Measurements from ENCODE around the gene C6orf62. TPM values are rescaled to one million over a fixed set of nuclear protein-coding genes. Genes with fewer than 3 reads are reported as not detected.

C6orf62 gene
- total and polyA plus RNA-seq, 4 donors, result 29.6 to 58.6 (median 49.4) TPM

DNA sequence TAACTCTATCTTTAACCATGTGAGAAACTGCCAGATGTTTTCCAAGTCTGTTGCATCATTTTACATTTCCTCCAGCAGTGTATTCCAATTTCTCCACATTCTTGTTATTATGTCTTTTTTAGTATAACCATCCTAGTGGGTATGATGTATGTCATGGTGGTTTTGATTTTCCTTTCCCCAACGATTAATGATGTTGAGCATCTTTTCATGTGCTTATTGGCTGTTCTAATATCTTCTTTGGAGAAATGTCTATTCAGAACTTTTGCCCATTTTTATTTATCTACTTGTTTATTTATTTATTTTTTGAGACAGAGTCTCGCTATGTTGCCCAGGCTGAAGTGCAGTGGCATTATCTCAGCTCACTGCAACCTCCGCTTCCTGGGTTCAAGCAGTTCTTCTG is 4.3 kb upstream of the C6orf62 start:
- no peak for DNase-seq (ENCODE audit: low spot score)

DNA sequence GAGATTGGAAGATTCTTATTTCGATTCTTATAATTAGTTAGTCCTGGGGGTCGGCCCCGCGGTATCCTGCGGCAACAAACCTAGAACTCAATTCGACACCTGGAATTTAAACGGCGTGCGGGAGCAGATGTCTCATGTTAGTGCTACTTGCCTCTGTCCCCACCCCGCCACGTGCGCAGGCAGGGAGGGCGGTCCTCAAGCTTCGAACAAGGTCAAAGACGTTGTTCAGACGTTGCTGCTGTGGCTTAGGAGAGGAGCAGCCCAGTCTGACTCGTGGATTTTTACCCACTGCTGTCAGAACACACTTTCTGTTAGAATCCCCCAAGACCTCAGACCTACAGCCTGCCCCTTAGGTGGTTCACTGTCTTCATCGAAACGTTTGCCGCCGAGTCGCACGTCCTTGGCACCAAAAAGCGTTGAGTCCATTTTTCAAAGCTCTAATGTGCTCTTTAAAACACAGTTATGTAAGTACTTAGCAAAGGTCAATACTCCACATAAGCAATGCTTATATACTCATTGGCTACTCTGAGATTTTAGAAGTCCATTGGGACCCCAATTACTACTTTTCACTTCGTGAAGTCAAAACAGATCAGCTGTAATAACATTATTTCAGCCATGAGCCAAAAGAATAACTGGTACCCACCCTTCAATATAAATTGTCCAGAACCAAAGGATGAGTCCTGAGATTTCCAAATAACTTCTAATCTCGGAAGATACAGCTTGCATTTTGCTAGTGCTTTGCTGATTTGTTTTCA is 2.7 kb upstream of the C6orf62 start:
- 3% methylated on average over 26 of the region's 26 CpGs for WGBS
- Histone ChIP-seq H3K27me3 (ENCODE audit: control insufficient read depth in 4 of 4, insufficient read depth in 4 of 4, low read length in 3 of 4) (no peaks in the 10 kb centered on the region), H3K27ac (ENCODE audit: low read depth in 1 of 2, low read length in 2 of 2) (peak overlapping the region; percentile 99 to 100), H3K9ac (ENCODE audit: low read depth in 1 of 2, low read length in 2 of 2) (peak overlapping the region; percentile 93 to 99), H3K36me3 (ENCODE audit: control insufficient read depth in 4 of 4, insufficient read depth in 3 of 4, low read depth in 1 of 4, low read length in 3 of 4) (peaks cover 0 to 1% (median 0%) of the 10 kb centered on the region in 4 donors), H3K4me3 (ENCODE audit: low read depth in 1 of 3, low read length in 3 of 3) (peak overlapping the region; percentile 45 to 92 (median 75)), H3K9me3 (ENCODE audit: control insufficient read depth in 4 of 4, low read length in 3 of 4) (no peaks in the 10 kb centered on the region), H3K4me1 (ENCODE audit: control insufficient read depth in 4 of 4, insufficient read depth in 4 of 4, low read length in 3 of 4) (peaks cover under 1 to 29% (median 15%) of the 10 kb centered on the region in 4 donors)
- DNase-seq (ENCODE audit: low spot score), result no peak
- TF ChIP-seq HNF4G (IDR thresholded peaks at IDR 0.05) (peak; percentile 18), MAX (IDR thresholded peaks at IDR 0.05) (peak; percentile 99), TAF1 (conservative IDR thresholded peaks at IDR 0.05) (peak; percentile 88), EGR1 (IDR thresholded peaks at IDR 0.05; ENCODE audit: low read depth in 2 of 2) (no peak), RXRA (IDR thresholded peaks at IDR 0.05) (no peak), YY1 (IDR thresholded peaks at IDR 0.05) (peak; percentile 27), JUND (IDR thresholded peaks at IDR 0.05) (peak in 1 of 2 donors; percentile 16), GABPA (IDR thresholded peaks at IDR 0.05 in 1 of 2, conservative IDR thresholded peaks at IDR 0.05 in 1 of 2) (no peak), SP1 (IDR thresholded peaks at IDR 0.05) (peak; percentile 35), FOXA1 (IDR thresholded peaks at IDR 0.05) (no peak)
- TF ChIP-seq, protein P1, sequence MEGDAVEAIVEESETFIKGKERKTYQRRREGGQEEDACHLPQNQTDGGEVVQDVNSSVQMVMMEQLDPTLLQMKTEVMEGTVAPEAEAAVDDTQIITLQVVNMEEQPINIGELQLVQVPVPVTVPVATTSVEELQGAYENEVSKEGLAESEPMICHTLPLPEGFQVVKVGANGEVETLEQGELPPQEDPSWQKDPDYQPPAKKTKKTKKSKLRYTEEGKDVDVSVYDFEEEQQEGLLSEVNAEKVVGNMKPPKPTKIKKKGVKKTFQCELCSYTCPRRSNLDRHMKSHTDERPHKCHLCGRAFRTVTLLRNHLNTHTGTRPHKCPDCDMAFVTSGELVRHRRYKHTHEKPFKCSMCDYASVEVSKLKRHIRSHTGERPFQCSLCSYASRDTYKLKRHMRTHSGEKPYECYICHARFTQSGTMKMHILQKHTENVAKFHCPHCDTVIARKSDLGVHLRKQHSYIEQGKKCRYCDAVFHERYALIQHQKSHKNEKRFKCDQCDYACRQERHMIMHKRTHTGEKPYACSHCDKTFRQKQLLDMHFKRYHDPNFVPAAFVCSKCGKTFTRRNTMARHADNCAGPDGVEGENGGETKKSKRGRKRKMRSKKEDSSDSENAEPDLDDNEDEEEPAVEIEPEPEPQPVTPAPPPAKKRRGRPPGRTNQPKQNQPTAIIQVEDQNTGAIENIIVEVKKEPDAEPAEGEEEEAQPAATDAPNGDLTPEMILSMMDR (IDR thresholded peaks at IDR 0.05; ENCODE audit: low read depth, low read length, missing input control), result no peak
- TF ChIP-seq, protein P2, sequence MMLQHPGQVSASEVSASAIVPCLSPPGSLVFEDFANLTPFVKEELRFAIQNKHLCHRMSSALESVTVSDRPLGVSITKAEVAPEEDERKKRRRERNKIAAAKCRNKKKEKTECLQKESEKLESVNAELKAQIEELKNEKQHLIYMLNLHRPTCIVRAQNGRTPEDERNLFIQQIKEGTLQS (IDR thresholded peaks at IDR 0.05), result no peak

More for the DNA sequence above, 4.3 kb upstream of the C6orf62 start:
- WGBS, result 95% methylated on average over 3 of the region's 3 CpGs
- H3K36me3 ChIP-seq (ENCODE audit: control insufficient read depth in 4 of 4, insufficient read depth in 3 of 4, low read depth in 1 of 4, low read length in 3 of 4), result peaks cover 0 to 1% (median 0%) of the 10 kb centered on the region in 4 donors
- H3K27me3 ChIP-seq (ENCODE audit: control insufficient read depth in 4 of 4, insufficient read depth in 4 of 4, low read length in 3 of 4), result no peaks in the 10 kb centered on the region
- no peak overlapping the region for H3K27ac ChIP-seq (ENCODE audit: low read depth in 1 of 2, low read length in 2 of 2)
- H3K9me3 ChIP-seq (ENCODE audit: control insufficient read depth in 4 of 4, low read length in 3 of 4), result no peaks in the 10 kb centered on the region
- H3K4me3 ChIP-seq (ENCODE audit: low read depth in 1 of 3, low read length in 3 of 3), result no peak overlapping the region
- TF ChIP-seq TAF1 (conservative IDR thresholded peaks at IDR 0.05), result no peak
- TF ChIP-seq FOXA2 (IDR thresholded peaks at IDR 0.05), result no peak
- TF ChIP-seq, protein P2 (IDR thresholded peaks at IDR 0.05), result no peak
- TF ChIP-seq NR2F2 (IDR thresholded peaks at IDR 0.05), result no peak
- no peak for TF ChIP-seq GABPA (IDR thresholded peaks at IDR 0.05 in 1 of 2, conservative IDR thresholded peaks at IDR 0.05 in 1 of 2)
- TF ChIP-seq RXRA (IDR thresholded peaks at IDR 0.05), result no peak
- TF ChIP-seq, protein P3, sequence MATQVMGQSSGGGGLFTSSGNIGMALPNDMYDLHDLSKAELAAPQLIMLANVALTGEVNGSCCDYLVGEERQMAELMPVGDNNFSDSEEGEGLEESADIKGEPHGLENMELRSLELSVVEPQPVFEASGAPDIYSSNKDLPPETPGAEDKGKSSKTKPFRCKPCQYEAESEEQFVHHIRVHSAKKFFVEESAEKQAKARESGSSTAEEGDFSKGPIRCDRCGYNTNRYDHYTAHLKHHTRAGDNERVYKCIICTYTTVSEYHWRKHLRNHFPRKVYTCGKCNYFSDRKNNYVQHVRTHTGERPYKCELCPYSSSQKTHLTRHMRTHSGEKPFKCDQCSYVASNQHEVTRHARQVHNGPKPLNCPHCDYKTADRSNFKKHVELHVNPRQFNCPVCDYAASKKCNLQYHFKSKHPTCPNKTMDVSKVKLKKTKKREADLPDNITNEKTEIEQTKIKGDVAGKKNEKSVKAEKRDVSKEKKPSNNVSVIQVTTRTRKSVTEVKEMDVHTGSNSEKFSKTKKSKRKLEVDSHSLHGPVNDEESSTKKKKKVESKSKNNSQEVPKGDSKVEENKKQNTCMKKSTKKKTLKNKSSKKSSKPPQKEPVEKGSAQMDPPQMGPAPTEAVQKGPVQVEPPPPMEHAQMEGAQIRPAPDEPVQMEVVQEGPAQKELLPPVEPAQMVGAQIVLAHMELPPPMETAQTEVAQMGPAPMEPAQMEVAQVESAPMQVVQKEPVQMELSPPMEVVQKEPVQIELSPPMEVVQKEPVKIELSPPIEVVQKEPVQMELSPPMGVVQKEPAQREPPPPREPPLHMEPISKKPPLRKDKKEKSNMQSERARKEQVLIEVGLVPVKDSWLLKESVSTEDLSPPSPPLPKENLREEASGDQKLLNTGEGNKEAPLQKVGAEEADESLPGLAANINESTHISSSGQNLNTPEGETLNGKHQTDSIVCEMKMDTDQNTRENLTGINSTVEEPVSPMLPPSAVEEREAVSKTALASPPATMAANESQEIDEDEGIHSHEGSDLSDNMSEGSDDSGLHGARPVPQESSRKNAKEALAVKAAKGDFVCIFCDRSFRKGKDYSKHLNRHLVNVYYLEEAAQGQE (IDR thresholded peaks at IDR 0.05), result no peak
- TF ChIP-seq MAX (IDR thresholded peaks at IDR 0.05), result no peak
- TF ChIP-seq, protein P4, sequence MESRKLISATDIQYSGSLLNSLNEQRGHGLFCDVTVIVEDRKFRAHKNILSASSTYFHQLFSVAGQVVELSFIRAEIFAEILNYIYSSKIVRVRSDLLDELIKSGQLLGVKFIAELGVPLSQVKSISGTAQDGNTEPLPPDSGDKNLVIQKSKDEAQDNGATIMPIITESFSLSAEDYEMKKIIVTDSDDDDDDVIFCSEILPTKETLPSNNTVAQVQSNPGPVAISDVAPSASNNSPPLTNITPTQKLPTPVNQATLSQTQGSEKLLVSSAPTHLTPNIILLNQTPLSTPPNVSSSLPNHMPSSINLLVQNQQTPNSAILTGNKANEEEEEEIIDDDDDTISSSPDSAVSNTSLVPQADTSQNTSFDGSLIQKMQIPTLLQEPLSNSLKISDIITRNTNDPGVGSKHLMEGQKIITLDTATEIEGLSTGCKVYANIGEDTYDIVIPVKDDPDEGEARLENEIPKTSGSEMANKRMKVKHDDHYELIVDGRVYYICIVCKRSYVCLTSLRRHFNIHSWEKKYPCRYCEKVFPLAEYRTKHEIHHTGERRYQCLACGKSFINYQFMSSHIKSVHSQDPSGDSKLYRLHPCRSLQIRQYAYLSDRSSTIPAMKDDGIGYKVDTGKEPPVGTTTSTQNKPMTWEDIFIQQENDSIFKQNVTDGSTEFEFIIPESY (IDR thresholded peaks at IDR 0.05), result no peak
- peaks cover 0 to 15% (median 5%) of the 10 kb centered on the region in 4 donors for H3K4me1 ChIP-seq (ENCODE audit: control insufficient read depth in 4 of 4, insufficient read depth in 4 of 4, low read length in 3 of 4)
- no peak overlapping the region for H3K9ac ChIP-seq (ENCODE audit: low read depth in 1 of 2, low read length in 2 of 2)

Measured in liver (tissue), 9 donors.